Measurements from ENCODE around the gene KRTAP4-9. TPM values are rescaled to one million over a fixed set of nuclear protein-coding genes. Genes with fewer than 3 reads are reported as not detected.
"Not testable (repeated sequence)": the region's sequence is repeated elsewhere in the genome, so short reads cannot be mapped to it uniquely, and the experiment has no call there.

The KRTAP4-9 gene
- polyA plus RNA-seq, 4 donors, result not detected

- WGBS, 3 donors, result 56 to 70% (median 59%) methylated on average over 7 of the region's 16 CpGs
- not testable (repeated sequence) for H3K4me1 ChIP-seq (ENCODE audit: control insufficient read depth in 3 of 3, insufficient read depth in 2 of 3, low read depth in 1 of 3, low read length in 2 of 3); H3K27me3 ChIP-seq (ENCODE audit: control insufficient read depth in 3 of 3, insufficient read depth in 3 of 3, low read length in 3 of 3); H3K27ac ChIP-seq (ENCODE audit: low read depth in 1 of 3, low read length in 2 of 3); H3K36me3 ChIP-seq (ENCODE audit: control insufficient read depth in 3 of 3, insufficient read depth in 2 of 3, low read depth in 1 of 3, low read length in 3 of 3); H3K9me3 ChIP-seq (ENCODE audit: control insufficient read depth in 2 of 2, insufficient read depth in 1 of 2, low read depth in 1 of 2, low read length in 1 of 2); H3K4me3 ChIP-seq (ENCODE audit: low read depth in 1 of 3, low read length in 3 of 3); FAIRE-seq; DNase-seq
Observed at GRCh38 chr17:41065016-41065689, 40.0 kb upstream of the KRTAP4-9 start.

DNA sequence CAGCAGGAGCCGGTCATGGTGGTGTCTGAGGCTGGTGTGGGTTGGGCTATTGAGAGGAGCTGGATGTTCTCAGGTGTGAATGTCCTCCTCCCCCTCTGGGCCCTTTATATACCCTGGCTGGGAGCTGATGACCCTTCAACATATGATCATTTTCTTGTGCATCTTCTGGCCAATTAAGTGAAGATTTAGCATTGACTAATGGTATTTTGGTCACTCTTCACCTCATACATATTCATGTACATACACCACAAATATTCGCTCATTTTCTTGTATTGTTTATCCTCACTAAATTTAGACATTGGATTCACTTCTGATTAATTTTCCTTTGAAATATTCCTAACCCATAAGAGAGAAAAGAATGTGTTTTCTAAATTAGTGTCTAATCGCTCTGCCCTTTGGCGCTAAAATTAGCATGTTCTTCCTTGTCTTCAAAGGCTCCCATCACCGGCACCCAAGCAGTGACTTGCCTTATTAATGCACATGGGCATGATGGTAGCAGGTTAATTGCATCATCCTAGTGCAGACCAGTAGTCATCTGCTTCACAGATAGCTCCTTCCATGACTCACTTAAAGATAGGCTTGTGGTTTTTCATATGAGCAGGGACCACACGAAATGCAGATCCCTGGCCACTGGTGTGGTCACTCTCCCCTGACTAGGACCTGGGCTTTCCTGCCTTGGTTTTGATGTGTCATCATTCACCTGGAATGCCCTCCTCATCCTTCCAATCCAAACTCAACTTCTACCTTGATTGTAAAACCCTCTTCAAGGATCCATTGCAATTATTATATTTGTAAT lies 39.2 kb upstream of the KRTAP4-9 start, which contains the start of gene KRTAP2-4:
Gene KRTAP2-4 (minus strand): TSS at position 51 of the 796 bp plus-strand sequence. CDS start 34 bp downstream, at position 17.
- Histone ChIP-seq H3K36me3 (ENCODE audit: control insufficient read depth in 3 of 3, insufficient read depth in 2 of 3, low read depth in 1 of 3, low read length in 3 of 3) (no peaks in the 10 kb centered on the region), H3K4me1 (ENCODE audit: control insufficient read depth in 3 of 3, insufficient read depth in 2 of 3, low read depth in 1 of 3, low read length in 2 of 3) (no peaks in the 10 kb centered on the region), H3K27ac (ENCODE audit: low read depth in 1 of 3, low read length in 2 of 3) (no peak within 1 kb of the TSS), H3K4me3 (ENCODE audit: low read depth in 1 of 3, low read length in 3 of 3) (no peak within 1 kb of the TSS), H3K27me3 (ENCODE audit: control insufficient read depth in 3 of 3, insufficient read depth in 3 of 3, low read length in 3 of 3) (peaks cover 0 to 5% (median 2%) of the 10 kb centered on the region in 3 donors), H3K9me3 (ENCODE audit: control insufficient read depth in 2 of 2, insufficient read depth in 1 of 2, low read depth in 1 of 2, low read length in 1 of 2) (no peaks in the 10 kb centered on the region)
- FAIRE-seq, result no peak
- WGBS, 3 donors, result 82 to 93% (median 91%) methylated on average over 6 of the region's 6 CpGs
- DNase-seq, result no peak

- no peak for FAIRE-seq
Observed at GRCh38 chr17:41067281-41067680, 37.9 kb upstream of the KRTAP4-9 start.

DNA sequence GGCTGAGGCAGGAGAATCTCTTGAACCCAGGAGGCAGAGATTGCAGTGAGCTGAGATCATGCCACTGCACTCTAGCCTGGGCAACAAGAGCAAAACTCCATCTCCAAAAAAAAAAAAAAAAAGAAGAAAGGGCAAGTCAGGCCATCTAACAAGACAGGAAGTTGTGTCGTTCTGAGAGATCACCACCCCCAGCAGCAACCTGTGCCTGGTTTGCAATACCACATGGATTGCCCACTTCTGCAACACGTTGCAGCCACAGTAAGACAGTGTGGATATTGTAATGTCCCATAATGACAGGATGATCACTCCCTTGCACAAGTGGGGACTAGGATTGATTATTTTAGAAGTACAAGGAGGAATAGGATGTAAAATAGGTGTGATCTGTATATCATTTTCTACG lies 36.2 kb upstream of the KRTAP4-9 start:
- H3K27ac ChIP-seq (ENCODE audit: low read depth in 1 of 3, low read length in 2 of 3), result no peak overlapping the region
- H3K36me3 ChIP-seq (ENCODE audit: control insufficient read depth in 3 of 3, insufficient read depth in 2 of 3, low read depth in 1 of 3, low read length in 3 of 3), result no peaks in the 10 kb centered on the region
- H3K4me3 ChIP-seq (ENCODE audit: low read depth in 1 of 3, low read length in 3 of 3), result no peak overlapping the region
- H3K4me1 ChIP-seq (ENCODE audit: control insufficient read depth in 3 of 3, insufficient read depth in 2 of 3, low read depth in 1 of 3, low read length in 2 of 3), result no peaks in the 10 kb centered on the region
- no peak for DNase-seq
- peaks cover 0 to 5% (median 0%) of the 10 kb centered on the region in 3 donors for H3K27me3 ChIP-seq (ENCODE audit: control insufficient read depth in 3 of 3, insufficient read depth in 3 of 3, low read length in 3 of 3)
- no peaks in the 10 kb centered on the region for H3K9me3 ChIP-seq (ENCODE audit: control insufficient read depth in 2 of 2, insufficient read depth in 1 of 2, low read depth in 1 of 2, low read length in 1 of 2)
- FAIRE-seq, result no peak
- 70 to 89% (median 73%) methylated on average over 3 of the region's 3 CpGs for WGBS, 3 donors

More at GRCh38 chr17:41067281-41067680, 37.9 kb upstream of the KRTAP4-9 start:
- H3K9me3 ChIP-seq (ENCODE audit: control insufficient read depth in 2 of 2, insufficient read depth in 1 of 2, low read depth in 1 of 2, low read length in 1 of 2), result no peaks in the 10 kb centered on the region
- H3K27me3 ChIP-seq (ENCODE audit: control insufficient read depth in 3 of 3, insufficient read depth in 3 of 3, low read length in 3 of 3), result peaks cover 0 to 5% (median 0%) of the 10 kb centered on the region in 3 donors
- no peak for DNase-seq
- no peaks in the 10 kb centered on the region for H3K36me3 ChIP-seq (ENCODE audit: control insufficient read depth in 3 of 3, insufficient read depth in 2 of 3, low read depth in 1 of 3, low read length in 3 of 3)
- no peak overlapping the region for H3K27ac ChIP-seq (ENCODE audit: low read depth in 1 of 3, low read length in 2 of 3)
- H3K4me1 ChIP-seq (ENCODE audit: control insufficient read depth in 3 of 3, insufficient read depth in 2 of 3, low read depth in 1 of 3, low read length in 2 of 3), result no peaks in the 10 kb centered on the region
- no peak overlapping the region for H3K4me3 ChIP-seq (ENCODE audit: low read depth in 1 of 3, low read length in 3 of 3)

GRCh38 chr17:41071606-41072360 lies 33.4 kb upstream of the KRTAP4-9 start:
- Histone ChIP-seq H3K36me3 (ENCODE audit: control insufficient read depth in 3 of 3, insufficient read depth in 2 of 3, low read depth in 1 of 3, low read length in 3 of 3) (no peaks in the 10 kb centered on the region), H3K9me3 (ENCODE audit: control insufficient read depth in 2 of 2, insufficient read depth in 1 of 2, low read depth in 1 of 2, low read length in 1 of 2) (no peaks in the 10 kb centered on the region), H3K4me3 (ENCODE audit: low read depth in 1 of 3, low read length in 3 of 3) (no peak overlapping the region), H3K27ac (ENCODE audit: low read depth in 1 of 3, low read length in 2 of 3) (no peak overlapping the region), H3K4me1 (ENCODE audit: control insufficient read depth in 3 of 3, insufficient read depth in 2 of 3, low read depth in 1 of 3, low read length in 2 of 3) (no peaks in the 10 kb centered on the region), H3K27me3 (ENCODE audit: control insufficient read depth in 3 of 3, insufficient read depth in 3 of 3, low read length in 3 of 3) (peaks cover 0 to 3% (median 0%) of the 10 kb centered on the region in 3 donors)
- FAIRE-seq (no peak), DNase-seq (no peak)
- WGBS, 3 donors, result 84 to 90% (median 89%) methylated on average over 5 of the region's 5 CpGs

- Histone ChIP-seq H3K27ac (ENCODE audit: low read depth in 1 of 3, low read length in 2 of 3) (no peak overlapping the region), H3K9me3 (ENCODE audit: control insufficient read depth in 2 of 2, insufficient read depth in 1 of 2, low read depth in 1 of 2, low read length in 1 of 2) (no peaks in the 10 kb centered on the region), H3K36me3 (ENCODE audit: control insufficient read depth in 3 of 3, insufficient read depth in 2 of 3, low read depth in 1 of 3, low read length in 3 of 3) (no peaks in the 10 kb centered on the region), H3K4me3 (ENCODE audit: low read depth in 1 of 3, low read length in 3 of 3) (no peak overlapping the region), H3K27me3 (ENCODE audit: control insufficient read depth in 3 of 3, insufficient read depth in 3 of 3, low read length in 3 of 3) (peaks cover 0 to 3% (median 0%) of the 10 kb centered on the region in 3 donors), H3K4me1 (ENCODE audit: control insufficient read depth in 3 of 3, insufficient read depth in 2 of 3, low read depth in 1 of 3, low read length in 2 of 3) (no peaks in the 10 kb centered on the region)
- 88 to 93% (median 89%) methylated on average over 2 of the region's 2 CpGs for WGBS, 3 donors
- DNase-seq (no peak), FAIRE-seq (no peak)
Observed at GRCh38 chr17:41073676-41074075, 31.5 kb upstream of the KRTAP4-9 start.

GRCh38 chr17:41076788-41077187 lies 28.4 kb upstream of the KRTAP4-9 start:
- FAIRE-seq, result no peak
- H3K4me1 ChIP-seq (ENCODE audit: control insufficient read depth in 3 of 3, insufficient read depth in 2 of 3, low read depth in 1 of 3, low read length in 2 of 3), result no peaks in the 10 kb centered on the region
- no peak overlapping the region for H3K4me3 ChIP-seq (ENCODE audit: low read depth in 1 of 3, low read length in 3 of 3)
- H3K27ac ChIP-seq (ENCODE audit: low read depth in 1 of 3, low read length in 2 of 3), result no peak overlapping the region
- no peak for DNase-seq
- peaks cover 0 to 3% (median 3%) of the 10 kb centered on the region in 3 donors for H3K27me3 ChIP-seq (ENCODE audit: control insufficient read depth in 3 of 3, insufficient read depth in 3 of 3, low read length in 3 of 3)
- H3K36me3 ChIP-seq (ENCODE audit: control insufficient read depth in 3 of 3, insufficient read depth in 2 of 3, low read depth in 1 of 3, low read length in 3 of 3), result no peaks in the 10 kb centered on the region
- H3K9me3 ChIP-seq (ENCODE audit: control insufficient read depth in 2 of 2, insufficient read depth in 1 of 2, low read depth in 1 of 2, low read length in 1 of 2), result no peaks in the 10 kb centered on the region

DNA sequence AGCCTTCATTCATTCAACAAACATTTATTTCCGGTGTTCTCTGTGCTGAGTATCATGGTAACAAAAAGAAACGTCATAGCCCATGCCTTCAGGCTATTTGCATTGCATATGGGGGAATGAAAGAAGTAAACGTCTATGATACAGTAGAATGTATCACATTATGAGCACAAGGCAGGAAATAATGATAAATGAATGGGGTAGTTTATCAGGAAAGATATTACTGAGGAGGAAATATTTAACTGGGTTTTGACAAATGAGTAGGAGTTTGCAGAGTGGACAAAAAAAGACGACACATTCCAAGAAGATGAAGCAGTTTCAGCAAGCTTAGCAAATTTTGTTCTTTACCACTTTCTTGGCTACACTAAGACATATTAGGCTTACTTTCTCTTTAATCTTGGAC lies 22.6 kb upstream of the KRTAP4-9 start:
- peaks cover 0 to 3% (median 2%) of the 10 kb centered on the region in 3 donors for H3K27me3 ChIP-seq (ENCODE audit: control insufficient read depth in 3 of 3, insufficient read depth in 3 of 3, low read length in 3 of 3)
- H3K4me3 ChIP-seq (ENCODE audit: low read depth in 1 of 3, low read length in 3 of 3), result no peak overlapping the region
- FAIRE-seq, result no peak
- DNase-seq, result no peak
- no peaks in the 10 kb centered on the region for H3K9me3 ChIP-seq (ENCODE audit: control insufficient read depth in 2 of 2, insufficient read depth in 1 of 2, low read depth in 1 of 2, low read length in 1 of 2)
- no peaks in the 10 kb centered on the region for H3K36me3 ChIP-seq (ENCODE audit: control insufficient read depth in 3 of 3, insufficient read depth in 2 of 3, low read depth in 1 of 3, low read length in 3 of 3)
- H3K4me1 ChIP-seq (ENCODE audit: control insufficient read depth in 3 of 3, insufficient read depth in 2 of 3, low read depth in 1 of 3, low read length in 2 of 3), result no peaks in the 10 kb centered on the region
- 41 to 62% (median 55%) methylated on average over 4 of the region's 4 CpGs for WGBS, 3 donors
- H3K27ac ChIP-seq (ENCODE audit: low read depth in 1 of 3, low read length in 2 of 3), result no peak overlapping the region
